ENCODE results near the gene AVPR2.

AVPR2 gene

DNA sequence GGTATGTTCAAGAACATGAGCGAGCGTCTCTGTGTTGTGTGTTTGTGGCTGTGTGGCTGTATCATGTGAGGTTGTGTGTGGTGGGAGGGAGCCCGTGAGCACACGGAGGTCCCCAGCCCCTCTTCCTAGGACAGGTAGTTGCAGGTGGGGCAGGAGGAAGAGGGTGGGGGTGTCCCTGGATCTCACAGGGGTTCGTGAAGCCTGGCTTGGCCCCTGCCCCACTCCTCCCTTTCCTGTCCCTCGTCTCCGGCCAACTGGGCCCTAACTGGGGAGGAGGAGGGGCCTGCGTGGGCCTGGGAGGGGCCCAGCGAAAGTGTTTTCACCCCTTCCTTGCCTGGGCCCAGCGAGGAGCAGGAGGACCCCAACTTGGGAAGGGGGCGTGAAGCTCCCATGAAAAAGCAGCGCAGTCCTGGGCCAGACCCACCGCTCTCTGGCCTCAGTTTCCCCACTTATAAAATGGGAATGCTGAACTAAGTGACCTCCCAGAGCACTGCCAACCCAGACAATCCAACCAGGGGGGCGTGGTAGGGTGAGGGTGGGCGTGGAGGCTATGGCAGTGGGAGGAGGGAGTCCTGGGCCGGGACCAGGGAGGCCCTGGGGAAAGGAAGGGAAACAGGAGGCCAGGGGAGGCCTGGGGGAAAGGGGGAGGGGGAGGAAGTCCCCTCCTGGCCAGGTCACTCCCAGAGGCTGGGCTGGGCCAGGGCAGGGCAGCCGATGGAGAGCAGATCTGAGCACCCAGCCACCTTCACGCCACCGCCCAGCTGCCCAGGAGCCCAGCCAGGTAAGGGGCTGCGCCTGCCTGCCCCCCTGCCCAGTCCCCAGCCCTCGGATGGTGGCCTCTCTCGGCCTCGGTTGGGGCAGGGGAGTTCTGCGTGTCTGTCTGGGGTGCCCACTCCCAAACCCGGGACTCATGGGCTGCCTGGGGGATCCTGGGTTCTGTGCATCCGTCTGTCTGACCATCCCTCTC is at the start of gene AVPR2:
AVPR2 (plus strand) TSS at position 683 of the 967 bp plus-strand sequence. CDS start 473 bp downstream, outside the sequence.
- no peak for DNase-seq (ENCODE audit: low spot score)

- no peak for DNase-seq (ENCODE audit: low spot score)
These were observed 49.8 kb upstream of the AVPR2 start for GRCh38 chrX:153854702-153855101.

DNA sequence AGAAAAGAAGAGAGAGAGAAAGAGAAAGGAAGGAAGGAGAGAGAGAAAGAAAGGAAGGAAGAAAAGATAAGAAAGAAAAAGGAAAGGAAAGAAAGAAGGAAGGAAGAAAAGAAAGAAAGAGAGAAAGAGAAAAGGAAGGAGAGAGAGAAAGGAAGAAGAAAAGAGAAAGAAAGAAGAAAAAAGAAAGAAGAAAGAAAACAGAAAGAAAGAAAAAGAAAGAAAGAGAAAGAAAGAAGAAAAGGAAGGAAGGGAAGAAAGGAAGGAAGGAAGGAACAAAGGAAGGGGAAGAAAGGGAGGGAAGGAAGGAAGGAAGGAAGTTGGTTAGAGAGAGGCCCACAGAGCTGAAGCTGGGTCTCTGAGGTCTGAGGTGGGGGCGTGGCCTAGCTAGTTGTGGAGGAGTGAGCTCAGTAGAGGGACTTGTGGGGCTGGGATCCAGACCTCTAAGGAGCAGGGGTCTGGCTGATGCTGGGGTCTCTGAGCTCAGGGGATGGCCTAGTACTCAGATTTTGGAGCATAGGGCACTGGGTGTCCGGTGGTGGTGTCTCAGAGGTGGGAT is 47.0 kb upstream of the AVPR2 start:
- no peak for DNase-seq (ENCODE audit: low spot score)

- no peak for DNase-seq (ENCODE audit: low spot score)
These were observed 43.3 kb upstream of the AVPR2 start for GRCh38 chrX:153861151-153861550.

- no peak for DNase-seq (ENCODE audit: low spot score)
These were observed 42.7 kb upstream of the AVPR2 start for GRCh38 chrX:153861733-153862310.

GRCh38 chrX:153862369-153863250 is 41.9 kb upstream of the AVPR2 start:
- DNase-seq (ENCODE audit: low spot score), result no peak

GRCh38 chrX:153863251-153863991 is 41.1 kb upstream of the AVPR2 start:
- no peak for DNase-seq (ENCODE audit: low spot score)

- no peak for DNase-seq (ENCODE audit: low spot score)
These were observed 40.4 kb upstream of the AVPR2 start for GRCh38 chrX:153864101-153864500.

DNA sequence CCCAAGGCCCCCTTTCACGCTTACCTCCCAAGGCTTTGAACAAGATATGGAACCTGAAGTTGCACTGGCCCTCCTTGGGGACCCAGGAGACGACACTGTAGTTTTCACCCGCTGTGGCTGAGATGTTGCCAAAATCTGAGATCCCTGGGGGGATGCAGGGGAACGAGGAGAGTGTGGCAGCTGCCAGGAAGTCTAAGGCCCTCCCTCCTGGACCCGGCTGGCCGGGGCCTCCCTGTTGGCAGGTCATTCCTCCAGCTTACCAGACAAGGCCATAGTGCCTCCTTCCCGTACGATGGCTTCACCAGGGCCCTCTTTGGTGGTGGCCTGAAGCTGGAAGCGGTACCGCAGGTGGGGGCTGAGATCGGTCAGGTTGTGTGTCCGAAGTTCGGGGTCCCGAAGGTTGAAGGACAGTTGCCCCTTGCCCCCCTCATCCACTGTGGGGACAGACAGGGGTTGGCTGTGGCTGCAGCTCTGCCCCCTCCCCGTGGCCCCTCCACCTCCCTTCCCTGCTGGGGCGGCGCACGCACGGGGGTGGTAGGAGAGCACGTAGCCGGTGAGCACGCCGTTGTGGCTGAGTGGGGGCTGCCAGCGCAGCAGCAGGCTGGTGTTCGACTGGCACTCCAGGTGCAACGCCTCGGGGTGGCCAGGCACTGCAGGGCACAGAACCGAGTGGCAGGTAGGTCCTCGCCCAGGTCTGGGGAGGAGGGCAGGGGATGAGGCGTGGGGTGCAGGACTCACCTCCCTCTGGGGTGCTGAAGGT is 39.7 kb upstream of the AVPR2 start:
- no peak for DNase-seq (ENCODE audit: low spot score)

DNA sequence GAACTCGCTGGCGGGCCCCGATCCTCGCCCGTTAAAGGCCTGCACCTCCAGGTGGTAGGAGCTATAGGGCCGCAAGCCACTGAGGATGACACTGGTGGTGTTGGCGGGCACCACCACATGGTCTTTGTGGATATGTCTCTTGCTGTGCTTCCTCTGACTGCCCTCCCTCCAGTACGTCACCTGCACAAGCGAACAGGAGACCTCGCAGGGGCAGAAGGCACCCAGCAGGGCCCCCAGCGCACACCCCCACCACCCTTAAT is 39.2 kb upstream of the AVPR2 start:
- DNase-seq (ENCODE audit: low spot score), result no peak

DNA sequence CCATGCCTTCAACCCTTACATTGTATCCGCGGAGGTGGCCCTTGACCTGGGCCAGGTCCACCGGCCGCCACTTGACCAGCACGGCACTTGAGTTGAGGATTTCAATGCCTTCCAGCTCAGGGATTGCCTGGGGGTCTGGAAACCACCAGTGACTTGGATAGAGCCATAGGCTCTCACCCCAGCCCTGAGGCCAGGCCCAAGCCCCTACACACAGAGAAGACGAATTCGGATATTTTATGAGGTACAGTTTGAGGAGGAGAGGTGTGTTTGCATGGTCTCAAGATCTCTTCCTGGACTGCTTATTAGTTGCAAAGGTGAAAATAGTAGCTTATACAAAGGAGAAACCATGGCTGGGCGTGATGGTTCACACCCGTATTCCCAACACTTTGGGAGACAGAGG is 38.8 kb upstream of the AVPR2 start:
- DNase-seq (ENCODE audit: low spot score), result no peak

DNA sequence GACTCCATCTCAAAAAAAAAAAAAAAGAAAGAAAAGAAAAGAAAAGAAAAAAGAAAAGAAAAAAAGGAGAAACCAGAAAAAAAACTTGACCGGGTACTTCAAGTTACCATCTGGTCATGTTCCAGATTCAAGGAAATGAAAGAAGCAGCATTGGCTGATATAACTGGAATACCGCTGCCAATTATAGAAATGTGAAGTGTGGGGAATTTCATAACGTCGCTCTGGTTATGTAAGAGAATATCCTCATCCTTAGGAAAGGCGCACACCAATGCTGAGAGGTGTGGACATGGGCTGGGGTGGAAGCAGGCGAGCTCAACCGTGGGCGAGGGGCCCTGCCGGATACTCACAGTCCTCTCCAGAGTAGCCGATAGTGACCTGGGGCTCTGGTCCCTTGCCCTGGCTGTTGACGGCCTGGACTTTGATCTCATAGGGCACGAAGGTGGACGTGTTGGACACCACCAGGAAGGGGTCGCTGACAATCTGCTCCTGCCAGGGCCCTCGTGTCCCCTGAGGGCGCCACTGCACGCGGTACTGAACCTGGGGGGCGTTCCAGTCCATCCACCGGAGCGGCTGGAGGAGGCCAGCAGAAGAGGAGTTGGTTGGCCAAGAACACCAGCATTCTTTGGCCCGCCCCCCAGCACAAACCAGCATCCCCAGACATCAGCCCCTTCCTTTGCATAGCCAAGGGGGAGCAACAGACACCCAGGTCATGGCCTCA is 38.0 kb upstream of the AVPR2 start:
- no peak for DNase-seq (ENCODE audit: low spot score)

DNA sequence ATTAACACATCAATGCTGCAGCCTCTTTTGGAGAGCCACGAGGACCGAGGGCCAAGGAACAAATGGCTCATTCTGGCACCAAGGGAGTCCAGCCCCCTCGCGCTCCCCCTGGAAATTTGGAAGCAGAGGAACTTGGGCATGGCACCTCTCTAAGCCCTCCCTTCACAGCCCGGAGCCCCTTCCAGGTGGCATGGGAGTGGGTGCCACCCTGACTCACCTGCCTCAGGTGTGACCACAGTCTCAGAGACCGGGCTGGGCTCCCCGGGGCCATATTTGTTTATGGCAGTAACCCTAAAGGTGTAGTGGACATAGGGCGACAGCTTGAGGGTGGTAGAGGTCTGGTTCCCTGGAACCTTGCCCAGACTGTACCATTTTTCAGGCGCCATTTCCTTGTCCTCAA is 37.3 kb upstream of the AVPR2 start:
- DNase-seq (ENCODE audit: low spot score), result no peak

DNA sequence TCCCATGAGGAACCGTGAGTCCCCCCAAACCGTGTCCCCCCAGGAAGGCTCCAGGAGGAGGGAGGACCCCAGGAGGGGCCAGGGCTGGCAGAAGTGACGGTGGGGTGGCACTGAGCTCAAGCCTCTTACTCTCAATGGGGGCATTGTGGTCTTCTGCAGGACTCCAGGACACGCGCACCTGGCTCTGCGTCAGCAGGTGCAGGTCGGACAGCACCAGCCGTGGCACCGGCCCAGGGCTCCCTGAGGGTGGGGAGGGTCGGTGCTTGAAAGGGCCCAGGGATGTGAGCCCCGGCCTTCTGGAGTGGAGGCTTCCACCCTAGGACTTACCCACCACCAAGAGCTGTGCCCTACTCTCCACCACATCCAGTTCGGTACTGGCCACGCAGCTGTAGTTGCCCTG is 36.8 kb upstream of the AVPR2 start:
- DNase-seq (ENCODE audit: low spot score), result no peak

DNA sequence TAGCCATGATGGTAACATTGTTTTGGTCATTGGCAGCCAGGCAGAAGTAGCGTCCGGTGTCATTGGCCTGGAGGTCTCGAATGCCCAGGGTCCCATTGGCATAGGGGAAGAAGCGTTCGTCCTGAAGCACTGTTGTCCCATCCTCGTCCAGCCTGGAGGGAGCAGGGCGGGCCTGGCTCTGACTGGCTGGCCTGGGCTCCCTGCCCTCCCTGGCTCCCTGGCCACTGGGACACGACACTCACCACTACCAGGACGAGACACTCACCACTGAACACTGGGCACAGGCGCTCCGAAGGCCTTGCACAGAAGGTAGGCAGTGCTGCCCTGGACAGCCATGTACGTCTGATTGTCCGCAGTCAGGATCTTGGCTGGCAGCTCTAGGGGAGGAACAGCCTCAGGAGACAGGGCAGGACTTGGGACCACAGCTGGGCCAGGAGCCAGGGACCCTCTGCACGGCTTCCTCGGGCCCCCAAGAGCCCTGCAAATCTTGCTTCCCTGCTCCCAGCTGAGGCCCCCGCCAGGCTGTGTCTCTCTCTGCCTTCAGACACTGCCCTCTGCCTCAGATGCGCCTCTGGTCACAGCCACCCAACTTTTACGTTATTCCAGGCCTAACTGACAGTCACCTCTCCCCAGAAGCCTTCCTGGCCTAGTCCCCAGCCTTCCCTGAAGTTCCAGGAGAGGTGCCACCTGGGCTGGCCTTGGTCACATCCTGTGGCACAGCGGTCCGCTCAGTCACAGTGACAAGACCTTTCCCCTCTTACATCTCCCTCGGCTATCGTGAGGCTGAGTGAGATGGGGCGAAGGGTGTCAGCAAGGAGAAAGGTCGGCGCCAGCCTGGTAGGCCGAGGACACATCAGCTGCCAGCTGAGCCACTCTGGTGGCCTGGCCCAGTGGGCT is 35.6 kb upstream of the AVPR2 start:
- DNase-seq (ENCODE audit: low spot score), result no peak

GRCh38 chrX:153869473-153870287 is 34.8 kb upstream of the AVPR2 start:
- DNase-seq (ENCODE audit: low spot score), result no peak

- no peak for DNase-seq (ENCODE audit: low spot score)
These were observed 34.2 kb upstream of the AVPR2 start for GRCh38 chrX:153870288-153870690.

DNA sequence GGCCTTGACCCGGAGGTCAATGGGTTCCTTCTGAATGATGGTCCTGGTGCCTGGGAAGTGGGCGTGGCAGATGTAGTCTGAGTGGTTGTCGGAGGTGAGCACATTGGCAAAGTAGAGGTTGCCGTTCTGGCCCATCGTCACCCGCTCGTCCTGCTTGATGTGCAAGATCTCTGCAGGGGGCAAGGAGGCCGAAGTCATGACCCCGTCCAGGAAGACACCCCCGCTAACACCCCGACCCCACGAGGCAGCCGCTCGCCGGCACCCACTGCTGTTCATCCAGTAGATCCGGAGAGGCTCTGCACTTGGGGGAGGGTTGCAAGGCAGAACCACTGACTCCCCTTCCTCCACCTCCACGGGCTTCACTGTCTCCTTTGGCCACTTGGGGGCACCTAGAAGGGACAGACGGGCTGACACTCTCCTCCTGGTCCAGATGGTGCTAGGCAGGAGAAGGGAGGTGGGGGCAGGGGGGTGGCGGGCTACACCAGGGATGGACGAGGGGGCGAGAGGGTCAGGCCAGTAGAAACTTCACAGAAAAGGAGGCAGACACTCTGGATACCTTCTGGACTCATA is 33.6 kb upstream of the AVPR2 start:
- no peak for DNase-seq (ENCODE audit: low spot score)

Measured in globus pallidus (tissue), 1 donor.